Muscle layer of duodenum (tissue), 2 donors: ENCODE data around the gene ADAMTS12.

Experiments
- H3K27ac ChIP-seq: one replicate; pipeline ENCODE4 v1.7.0; 2013; ENCODE audit warnings: mild to moderate bottlenecking, low read length
- H3K27me3 ChIP-seq: one replicate; pipeline ENCODE4 v1.7.0; 2013; ENCODE audit warnings: low read depth, mild to moderate bottlenecking, control low read depth, low read length
- H3K36me3 ChIP-seq, 2 donors: one replicate each; pipeline ENCODE4 v1.7.0; 2013; ENCODE audit warnings: low read length in 2 of 2, control low read depth in 1 of 2, mild to moderate bottlenecking in 1 of 2; ENCODE audit not compliant: insufficient read depth in 2 of 2, control insufficient read depth in 1 of 2
- H3K4me1 ChIP-seq, 2 donors: one replicate each; pipeline ENCODE4 v1.7.0; 2013; ENCODE audit warnings: low read length in 2 of 2, mild to moderate bottlenecking in 2 of 2, control low read depth in 1 of 2, moderate library complexity in 1 of 2; ENCODE audit not compliant: insufficient read depth in 2 of 2, control insufficient read depth in 1 of 2
- H3K4me3 ChIP-seq, 2 donors: one replicate each; pipeline ENCODE4 v1.7.0; 2013; ENCODE audit warnings: low read length in 2 of 2, low read depth in 1 of 2, mild to moderate bottlenecking in 1 of 2
- H3K9me3 ChIP-seq, 2 donors: one replicate each; pipeline ENCODE4 v1.7.0; 2013; ENCODE audit warnings: low read length in 2 of 2, control low read depth in 1 of 2, mild to moderate bottlenecking in 1 of 2; ENCODE audit not compliant: control insufficient read depth in 1 of 2
- donor health status: healthy.

Gene ADAMTS12

GRCh38 chr5:33701251-33701650, 190.5 kb downstream of the ADAMTS12 start:
- H3K9me3 ChIP-seq = peaks cover 0 to 4% of the 10 kb centered on the region in 2 donors
- H3K4me3 ChIP-seq = no peak overlapping the region
- H3K27ac ChIP-seq = no peak overlapping the region
- H3K27me3 ChIP-seq = no peaks in the 10 kb centered on the region
- H3K4me1 ChIP-seq = no peaks in the 10 kb centered on the region
- no peaks in the 10 kb centered on the region for H3K36me3 ChIP-seq

- no peaks in the 10 kb centered on the region for H3K36me3 ChIP-seq
- no peaks in the 10 kb centered on the region for H3K27me3 ChIP-seq
- no peak overlapping the region for H3K27ac ChIP-seq
- H3K4me1 ChIP-seq = no peaks in the 10 kb centered on the region
- H3K4me3 ChIP-seq = no peak overlapping the region
- H3K9me3 ChIP-seq = peaks cover 8 to 9% of the 10 kb centered on the region in 2 donors
Measured at GRCh38 chr5:33696411-33696810, 195.4 kb downstream of the ADAMTS12 start.

- no peaks in the 10 kb centered on the region for H3K27me3 ChIP-seq
- H3K4me3 ChIP-seq = no peak overlapping the region
- no peak overlapping the region for H3K27ac ChIP-seq
- H3K9me3 ChIP-seq = peaks cover 8 to 9% of the 10 kb centered on the region in 2 donors
- H3K36me3 ChIP-seq = no peaks in the 10 kb centered on the region
- H3K4me1 ChIP-seq = no peaks in the 10 kb centered on the region
Measured at GRCh38 chr5:33692980-33693379, 198.8 kb downstream of the ADAMTS12 start.

GRCh38 chr5:33691856-33692255, 199.9 kb downstream of the ADAMTS12 start:
- Histone ChIP-seq H3K9me3 (peaks cover 8 to 9% of the 10 kb centered on the region in 2 donors), H3K4me1 (no peaks in the 10 kb centered on the region), H3K4me3 (no peak overlapping the region), H3K36me3 (no peaks in the 10 kb centered on the region), H3K27ac (no peak overlapping the region), H3K27me3 (no peaks in the 10 kb centered on the region)

DNA sequence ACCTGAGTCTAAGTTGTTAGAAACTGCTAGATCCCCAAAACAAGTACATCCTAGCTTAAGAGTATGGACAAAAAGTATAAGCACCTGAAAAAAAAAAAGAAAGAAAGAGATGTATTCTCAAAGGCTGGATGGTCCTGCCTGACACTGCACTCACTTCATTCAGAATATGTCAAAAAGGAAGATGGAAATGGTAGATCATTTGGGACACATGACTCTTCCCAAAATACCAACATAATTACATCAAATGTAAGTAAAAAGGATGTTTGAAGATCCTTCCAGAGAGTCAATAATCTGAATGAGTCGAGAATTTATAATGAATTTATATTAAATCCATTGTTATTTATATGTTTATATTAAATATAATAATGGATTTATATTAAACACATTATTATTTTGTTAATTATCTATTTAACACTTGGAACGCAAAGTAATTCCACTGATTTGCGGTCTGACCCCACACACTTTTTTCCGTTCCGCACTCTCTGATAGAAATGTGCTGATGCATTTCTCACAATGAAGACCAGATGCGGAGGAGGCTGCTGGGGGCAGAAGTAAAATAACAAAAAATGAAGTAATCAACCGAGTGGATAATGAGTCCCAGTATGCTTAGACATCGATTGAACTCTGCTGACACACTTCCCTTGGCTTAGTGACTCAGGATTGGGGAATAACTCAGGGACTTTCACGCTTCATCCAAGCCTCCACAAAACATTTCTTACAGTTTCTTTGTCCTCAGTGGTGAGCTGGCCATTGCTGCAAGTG, 201.2 kb downstream of the ADAMTS12 start:
- H3K4me3 ChIP-seq = no peak overlapping the region
- no peak overlapping the region for H3K27ac ChIP-seq
- peaks cover 8 to 9% of the 10 kb centered on the region in 2 donors for H3K9me3 ChIP-seq
- no peaks in the 10 kb centered on the region for H3K27me3 ChIP-seq
- no peaks in the 10 kb centered on the region for H3K36me3 ChIP-seq
- no peaks in the 10 kb centered on the region for H3K4me1 ChIP-seq

GRCh38 chr5:33688526-33688925, 203.3 kb downstream of the ADAMTS12 start:
- no peaks in the 10 kb centered on the region for H3K36me3 ChIP-seq
- H3K4me3 ChIP-seq = no peak overlapping the region
- H3K4me1 ChIP-seq = no peaks in the 10 kb centered on the region
- no peak overlapping the region for H3K27ac ChIP-seq
- no peaks in the 10 kb centered on the region for H3K27me3 ChIP-seq
- peaks cover 4 to 5% of the 10 kb centered on the region in 2 donors for H3K9me3 ChIP-seq

DNA sequence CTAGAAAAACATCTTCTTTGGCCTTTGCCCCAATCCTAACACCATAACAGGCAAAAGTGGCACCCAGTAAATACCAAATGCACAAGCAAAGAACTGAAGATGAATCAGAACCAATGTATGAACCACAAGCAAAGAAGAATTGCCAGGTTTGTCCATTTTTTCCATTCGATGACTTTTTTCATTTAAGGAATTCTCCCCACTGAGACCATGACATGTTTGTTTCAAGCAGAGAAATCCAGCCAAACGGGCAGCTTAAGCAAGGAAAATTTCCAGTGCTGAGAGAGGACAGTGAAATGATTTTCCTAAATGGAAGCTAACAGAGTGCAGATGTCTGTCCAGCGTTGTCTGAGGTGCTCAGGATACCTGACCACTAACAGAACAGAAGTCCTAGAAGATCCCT, 203.7 kb downstream of the ADAMTS12 start:
- Histone ChIP-seq H3K4me3 (no peak overlapping the region), H3K36me3 (no peaks in the 10 kb centered on the region), H3K4me1 (no peaks in the 10 kb centered on the region), H3K27ac (no peak overlapping the region), H3K9me3 (peaks cover 2 to 4% of the 10 kb centered on the region in 2 donors), H3K27me3 (no peaks in the 10 kb centered on the region)

DNA sequence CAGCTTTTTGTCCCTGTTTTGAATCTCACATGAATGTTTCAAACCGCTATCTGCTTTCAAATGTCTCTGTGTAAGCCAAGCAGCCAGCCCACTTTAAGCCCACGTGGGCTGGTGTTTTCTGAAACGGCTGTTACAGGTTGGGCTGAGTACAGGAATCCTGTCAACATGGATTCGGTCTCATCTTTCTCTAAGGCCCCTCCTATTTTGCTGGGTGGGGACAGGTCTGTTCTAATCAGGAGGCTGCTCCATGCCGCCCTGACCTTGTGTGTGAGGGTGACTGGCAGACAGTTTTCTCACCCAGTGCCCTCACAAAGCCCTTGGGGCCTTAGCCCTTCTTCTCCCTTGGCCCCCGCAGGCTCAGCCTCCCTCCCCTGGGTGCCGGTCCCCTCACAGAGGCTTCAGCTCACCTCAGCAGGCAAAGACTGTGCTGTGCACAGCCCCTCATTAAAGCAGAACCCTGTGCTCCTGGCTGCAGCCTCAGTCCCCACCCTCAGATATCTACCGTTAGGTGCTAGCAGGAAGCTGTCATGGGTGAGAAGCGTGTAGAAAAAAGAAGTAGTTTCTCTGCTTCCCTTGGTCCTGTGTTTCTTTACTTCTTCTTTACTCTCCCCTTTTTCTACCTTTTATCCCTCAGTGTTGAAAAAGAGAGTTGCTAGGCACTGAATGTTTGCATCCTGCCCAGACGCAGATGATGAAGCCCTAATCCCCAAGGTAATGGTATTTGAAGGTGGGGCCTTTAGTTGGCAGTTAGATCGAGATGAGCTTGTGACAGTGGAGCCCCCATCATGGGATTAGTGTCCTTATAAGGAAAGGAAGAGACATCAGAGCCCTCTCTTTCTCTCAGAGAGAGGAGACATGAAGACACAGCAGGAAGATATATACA, 205.7 kb downstream of the ADAMTS12 start:
- H3K4me3 ChIP-seq = no peak overlapping the region
- no peaks in the 10 kb centered on the region for H3K36me3 ChIP-seq
- H3K9me3 ChIP-seq = no peaks in the 10 kb centered on the region
- H3K27me3 ChIP-seq = no peaks in the 10 kb centered on the region
- no peaks in the 10 kb centered on the region for H3K4me1 ChIP-seq
- H3K27ac ChIP-seq = no peak overlapping the region

GRCh38 chr5:33684496-33685159, 207.2 kb downstream of the ADAMTS12 start:
- no peak overlapping the region for H3K27ac ChIP-seq
- H3K27me3 ChIP-seq = no peaks in the 10 kb centered on the region
- H3K4me1 ChIP-seq = no peaks in the 10 kb centered on the region
- H3K36me3 ChIP-seq = no peaks in the 10 kb centered on the region
- no peaks in the 10 kb centered on the region for H3K9me3 ChIP-seq
- H3K4me3 ChIP-seq = no peak overlapping the region

GRCh38 chr5:33679791-33680190, 212.0 kb downstream of the ADAMTS12 start:
- Histone ChIP-seq H3K27ac (no peak overlapping the region), H3K4me3 (no peak overlapping the region), H3K27me3 (no peaks in the 10 kb centered on the region), H3K36me3 (no peaks in the 10 kb centered on the region), H3K4me1 (no peaks in the 10 kb centered on the region), H3K9me3 (no peaks in the 10 kb centered on the region)

GRCh38 chr5:33675958-33676464, 215.8 kb downstream of the ADAMTS12 start:
- Histone ChIP-seq H3K27me3 (no peaks in the 10 kb centered on the region), H3K4me3 (no peak overlapping the region), H3K4me1 (no peaks in the 10 kb centered on the region), H3K36me3 (no peaks in the 10 kb centered on the region), H3K27ac (no peak overlapping the region), H3K9me3 (no peaks in the 10 kb centered on the region)
